Middle frontal gyrus (tissue), 1 donor: ENCODE measurements around the gene LDLRAD3.

Experiments used
- DNase-seq: peaks from one replicate; pipeline ENCODE4 v3.0.0-alpha.2; 2015; ENCODE audit warnings: low spot score; ENCODE audit errors: extremely low spot score

LDLRAD3 gene

DNA sequence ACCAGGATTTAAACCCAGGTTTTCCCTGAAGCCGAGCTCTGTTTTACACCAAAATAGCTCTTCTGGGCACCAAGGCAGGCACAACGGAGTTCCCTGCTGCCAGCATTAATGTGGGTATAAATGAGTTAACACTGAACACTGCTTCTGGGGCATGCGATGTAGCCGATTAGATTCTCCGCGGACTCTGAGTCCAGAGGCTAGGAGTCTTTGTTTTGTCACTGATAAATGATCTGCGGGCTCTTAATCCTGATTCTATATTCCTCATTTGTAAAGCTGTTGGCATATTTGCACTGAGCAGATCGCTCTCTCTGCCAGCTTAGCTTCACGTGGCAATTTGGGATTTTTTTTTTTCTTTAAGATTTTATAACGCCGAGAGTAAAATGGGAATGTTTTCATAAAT is 16.8 kb upstream of the LDLRAD3 start:
- no peak for DNase-seq

DNA sequence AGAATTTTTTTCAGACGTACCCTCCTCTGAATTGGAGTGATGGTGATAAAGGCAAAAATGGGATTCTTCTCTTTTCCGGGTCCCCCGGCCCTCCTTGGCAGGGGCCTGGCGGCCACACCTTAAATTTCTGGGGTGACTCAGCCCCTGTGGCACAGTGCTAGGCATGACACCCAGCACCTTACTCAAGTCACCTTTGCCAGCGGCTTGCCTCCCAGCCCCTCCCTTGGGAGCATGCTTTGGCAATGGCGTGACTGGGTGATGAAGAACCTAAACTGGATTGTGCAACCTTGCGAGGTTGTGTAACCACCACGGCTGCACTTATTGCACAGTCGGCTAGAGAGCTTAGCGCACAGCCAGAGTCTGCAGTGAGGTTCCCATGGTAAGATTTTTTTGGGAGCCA is 16.2 kb upstream of the LDLRAD3 start:
- no peak for DNase-seq

DNA sequence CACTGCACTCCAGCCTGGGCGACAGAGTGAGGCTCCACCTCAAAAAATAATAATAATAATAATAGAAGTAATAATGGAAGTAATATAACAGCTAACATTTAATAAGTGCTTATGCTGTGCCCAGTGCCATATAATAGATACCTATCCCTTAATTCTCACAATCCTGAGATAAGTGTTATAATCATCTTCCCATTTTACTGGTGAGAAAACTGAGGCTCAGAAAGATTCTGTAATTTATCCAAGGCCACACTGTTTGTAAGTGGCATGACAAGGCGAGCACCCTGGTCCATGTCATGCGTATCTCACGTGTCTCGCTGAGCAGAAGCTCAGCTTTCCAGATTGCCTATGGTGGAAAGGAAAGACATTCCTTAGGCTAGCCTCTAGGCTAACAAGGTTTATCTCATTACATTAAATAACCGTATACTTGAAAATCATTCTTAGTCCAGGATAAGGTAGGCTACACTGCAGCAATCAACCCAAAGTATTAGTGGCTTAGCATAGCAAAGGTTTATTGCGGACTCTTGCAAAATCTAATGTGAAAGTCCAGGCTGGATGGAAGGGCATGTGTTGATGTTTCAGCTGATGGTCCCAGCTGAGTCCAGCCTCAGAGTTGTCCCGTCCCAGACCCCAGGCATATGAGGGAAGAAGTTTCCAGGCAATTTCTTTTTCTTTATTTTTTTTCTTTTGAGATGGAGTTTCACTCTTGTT is 15.0 kb upstream of the LDLRAD3 start:
- DNase-seq, result no peak

DNA sequence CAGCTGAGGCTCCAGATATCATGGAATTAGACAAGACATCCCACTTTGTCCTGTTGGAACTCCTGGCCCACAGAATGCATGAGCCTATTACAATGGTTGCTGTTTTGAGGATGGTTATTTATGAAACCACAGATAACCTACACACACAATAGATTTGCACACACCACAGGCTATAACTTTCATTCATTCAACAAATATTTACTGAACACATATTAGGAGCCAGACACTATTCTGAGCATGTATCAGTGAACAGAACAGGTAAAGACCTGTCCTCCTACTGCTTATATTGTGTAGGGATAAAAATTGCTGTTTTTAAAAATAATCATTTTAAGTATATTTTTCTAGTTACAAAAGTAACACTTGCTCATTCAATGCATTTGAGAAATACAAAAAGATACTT is 13.4 kb upstream of the LDLRAD3 start:
- DNase-seq, result no peak

DNA sequence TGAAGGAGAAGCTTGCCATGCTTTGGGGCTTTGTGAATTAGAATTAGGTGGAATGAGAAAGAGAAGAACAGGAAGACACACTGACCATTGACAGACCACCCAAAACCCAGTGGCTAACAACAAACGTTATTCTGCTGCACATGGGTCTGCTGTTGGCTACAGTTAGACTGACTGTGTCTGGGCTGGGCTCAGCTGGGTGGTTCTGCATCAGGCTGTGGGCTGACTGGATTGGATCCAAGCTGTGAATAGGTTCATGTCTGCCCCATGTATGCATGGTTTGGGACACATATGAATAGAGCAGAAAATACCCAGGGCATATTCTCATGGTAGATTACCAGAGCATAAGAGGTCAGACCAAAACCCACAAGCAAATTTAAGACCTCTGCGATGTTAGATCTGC is 11.7 kb upstream of the LDLRAD3 start:
- no peak for DNase-seq

DNA sequence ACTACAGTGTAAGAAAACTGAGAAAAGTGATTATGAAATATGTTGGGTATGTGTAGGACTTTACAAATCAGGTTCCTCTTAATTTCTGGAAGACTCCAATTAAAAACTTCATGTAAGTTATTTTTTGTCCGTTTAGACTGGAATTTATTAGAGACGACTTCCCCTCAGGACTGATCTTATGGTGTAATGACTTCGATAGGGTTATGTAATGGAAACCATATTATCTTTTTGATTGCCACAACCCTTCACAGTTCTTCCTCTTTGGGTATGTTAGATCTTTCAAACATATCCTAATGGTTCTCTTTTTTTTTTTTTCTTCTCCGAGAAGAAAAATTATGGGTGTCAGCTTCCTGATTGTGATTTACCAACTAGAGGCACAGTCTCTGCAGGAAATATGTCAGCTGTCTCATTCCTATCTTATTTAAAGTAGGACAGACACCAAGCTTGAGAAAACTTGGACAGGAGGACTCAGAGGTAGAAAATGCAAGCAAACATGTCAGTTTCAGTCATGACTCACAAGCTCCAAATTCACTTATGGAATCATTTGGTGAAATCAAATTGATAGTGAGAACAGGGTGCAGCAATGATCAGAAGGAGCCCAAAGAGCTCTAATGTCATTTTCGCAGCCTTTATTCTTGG is 11.1 kb upstream of the LDLRAD3 start:
- no peak for DNase-seq

DNA sequence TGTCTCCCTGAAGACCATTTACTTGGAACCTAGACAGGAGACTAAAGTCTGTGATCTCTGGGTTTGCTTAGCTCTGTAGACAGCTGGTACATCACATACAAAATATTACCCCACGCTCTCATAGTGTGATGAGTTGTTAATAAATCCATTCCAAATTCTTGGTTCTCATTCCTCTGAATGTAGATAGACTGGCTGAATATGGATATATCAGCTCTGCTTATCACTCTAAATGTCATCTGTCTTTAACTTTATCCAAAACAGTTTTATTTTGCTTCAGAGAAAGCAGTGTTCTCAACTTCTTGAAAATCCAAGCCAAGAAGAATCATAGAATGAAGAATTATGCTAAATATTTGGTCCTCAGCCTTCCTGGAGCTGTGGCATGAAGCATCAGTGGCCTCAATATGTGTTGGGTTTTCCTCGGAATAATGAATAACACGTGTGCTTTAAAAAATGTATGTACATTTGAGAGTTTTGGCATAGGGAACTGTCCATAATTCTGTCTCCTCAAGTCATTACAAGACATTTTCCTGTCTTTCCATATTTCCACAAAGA is 10.5 kb upstream of the LDLRAD3 start:
- DNase-seq, result no peak

DNA sequence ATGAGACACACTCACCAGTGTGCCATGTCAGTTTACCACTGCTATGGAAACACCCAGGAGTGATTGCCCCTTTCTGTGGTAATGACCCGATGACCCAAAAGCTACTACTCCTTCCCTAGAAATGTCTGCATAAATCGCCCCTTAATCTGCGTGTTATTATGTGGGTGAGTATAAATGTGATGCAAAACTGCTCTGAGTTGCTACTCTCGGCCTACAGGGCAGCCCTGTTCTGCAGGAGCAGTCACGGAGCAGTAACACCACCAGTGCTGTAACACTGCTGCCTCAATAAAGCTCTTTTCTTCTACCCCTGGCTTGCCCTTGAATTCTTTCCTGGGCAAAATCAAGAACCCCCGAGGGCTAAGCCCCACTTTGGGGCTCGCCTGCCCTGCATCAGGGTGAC is 9.6 kb upstream of the LDLRAD3 start:
- DNase-seq, result no peak

DNA sequence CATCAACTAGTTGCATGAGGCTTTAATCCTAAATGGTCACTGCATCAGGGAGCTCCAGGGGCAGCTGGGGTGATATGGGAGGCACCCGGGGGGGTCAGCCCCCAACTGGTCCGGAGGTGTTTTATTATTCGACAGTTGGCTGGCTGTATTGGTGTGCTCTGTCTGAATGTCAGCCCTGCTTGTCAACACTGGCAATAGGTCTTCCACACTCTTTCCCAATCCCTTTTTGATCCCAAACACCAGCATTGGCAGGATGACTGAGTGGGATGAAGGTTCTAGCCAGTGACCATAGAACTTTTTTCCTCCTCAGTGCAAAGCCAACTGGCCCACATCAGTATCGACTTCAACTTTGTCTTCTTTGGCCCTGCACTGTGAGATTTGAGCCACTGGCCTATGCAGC is 8.9 kb upstream of the LDLRAD3 start:
- DNase-seq, result no peak

DNA sequence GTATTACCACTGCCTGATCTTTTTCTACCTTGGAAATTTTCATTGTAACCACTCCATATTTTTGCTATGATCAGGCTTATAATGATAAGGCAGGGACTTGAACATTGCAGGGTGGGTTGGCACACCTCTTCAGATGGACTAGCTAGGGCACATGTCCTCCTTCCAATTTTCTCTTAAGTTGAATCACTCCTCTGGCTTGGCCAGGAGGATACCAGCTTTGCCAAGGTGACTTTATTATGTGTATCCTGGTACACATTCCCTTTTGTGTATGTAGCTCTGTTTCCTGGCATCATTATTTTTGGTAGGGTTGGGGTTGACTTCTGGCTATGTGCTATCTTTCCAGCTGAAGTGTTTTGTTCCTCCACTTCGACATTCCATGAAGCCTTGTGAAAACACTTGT is 8.5 kb upstream of the LDLRAD3 start:
- DNase-seq, result no peak

DNA sequence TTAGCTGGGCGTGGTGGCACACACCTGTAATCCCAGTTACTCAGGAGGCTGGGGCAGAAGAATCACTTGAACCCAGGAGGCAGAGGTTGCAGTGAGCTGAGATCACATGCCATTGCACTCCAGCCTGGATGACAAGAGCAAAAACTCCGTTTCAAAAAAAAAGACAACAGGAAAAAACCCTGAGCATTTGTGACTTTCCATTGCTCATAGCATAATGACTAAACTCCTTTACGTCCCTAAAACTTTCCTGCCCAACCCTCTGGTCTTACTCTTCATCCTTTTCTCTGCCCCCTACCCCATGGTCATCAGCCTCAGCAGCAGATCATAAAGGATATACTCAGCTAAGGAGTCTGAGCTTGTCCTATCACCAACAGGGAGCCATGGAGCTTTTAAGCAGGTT is 6.8 kb upstream of the LDLRAD3 start:
- no peak for DNase-seq

DNA sequence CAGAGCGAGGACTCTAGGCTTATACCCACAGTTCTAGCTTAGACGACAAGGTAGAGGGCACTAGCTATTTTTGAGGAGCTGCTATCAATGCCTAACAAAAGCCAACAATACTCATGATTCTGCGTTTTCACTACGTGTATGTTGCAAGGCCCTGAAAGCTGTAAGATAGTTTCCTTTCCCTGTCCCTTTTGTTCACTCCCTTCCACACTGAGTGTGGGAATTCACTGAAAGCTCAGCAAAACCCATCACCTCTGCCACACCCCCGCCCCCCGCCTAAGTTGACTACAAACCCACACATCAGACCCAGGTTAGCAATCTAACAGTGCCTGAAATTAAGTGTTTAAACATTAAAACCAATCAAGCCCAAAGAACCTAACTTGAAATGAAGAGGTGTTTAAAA is 6.2 kb upstream of the LDLRAD3 start:
- no peak for DNase-seq

DNA sequence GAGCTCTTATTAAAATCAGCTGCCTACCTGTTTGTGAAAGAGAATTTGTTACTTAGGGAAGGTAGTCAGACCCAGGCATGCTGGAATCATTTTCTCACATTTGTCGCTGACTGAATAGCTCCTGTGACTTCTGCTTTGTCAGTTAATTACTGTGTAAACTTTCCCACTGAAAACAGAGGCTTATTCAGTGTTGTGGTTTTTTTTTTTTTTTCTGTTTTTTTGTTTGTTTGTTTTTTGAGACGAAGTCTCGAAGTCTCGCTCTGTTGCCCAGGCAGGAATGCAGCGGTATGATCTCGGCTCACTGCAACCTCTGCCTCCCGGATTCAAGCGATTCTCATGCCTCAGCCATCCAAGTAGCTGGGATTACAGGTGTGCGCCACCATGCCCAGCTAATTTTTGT is 5.6 kb upstream of the LDLRAD3 start:
- DNase-seq, result no peak

DNA sequence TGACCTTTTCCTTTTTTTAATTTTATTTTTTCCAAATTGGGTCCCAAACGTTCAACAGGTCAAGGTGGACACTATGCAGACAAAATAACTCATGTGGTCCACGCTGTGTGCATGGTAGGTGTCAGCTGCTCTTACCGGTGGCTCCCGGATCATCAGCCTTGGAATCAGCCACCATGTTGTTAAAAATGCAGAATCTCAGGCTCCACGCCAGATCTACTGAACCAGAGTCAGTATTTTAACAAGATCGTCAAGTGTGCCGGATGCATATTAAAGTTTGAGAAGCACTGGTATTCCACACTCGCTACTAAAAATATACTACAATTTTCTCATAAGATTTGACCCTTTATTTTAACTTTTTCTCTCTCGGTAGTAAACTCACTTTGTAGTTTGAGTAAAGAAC is 553 bp upstream of the LDLRAD3 start:
- no peak for DNase-seq

DNA sequence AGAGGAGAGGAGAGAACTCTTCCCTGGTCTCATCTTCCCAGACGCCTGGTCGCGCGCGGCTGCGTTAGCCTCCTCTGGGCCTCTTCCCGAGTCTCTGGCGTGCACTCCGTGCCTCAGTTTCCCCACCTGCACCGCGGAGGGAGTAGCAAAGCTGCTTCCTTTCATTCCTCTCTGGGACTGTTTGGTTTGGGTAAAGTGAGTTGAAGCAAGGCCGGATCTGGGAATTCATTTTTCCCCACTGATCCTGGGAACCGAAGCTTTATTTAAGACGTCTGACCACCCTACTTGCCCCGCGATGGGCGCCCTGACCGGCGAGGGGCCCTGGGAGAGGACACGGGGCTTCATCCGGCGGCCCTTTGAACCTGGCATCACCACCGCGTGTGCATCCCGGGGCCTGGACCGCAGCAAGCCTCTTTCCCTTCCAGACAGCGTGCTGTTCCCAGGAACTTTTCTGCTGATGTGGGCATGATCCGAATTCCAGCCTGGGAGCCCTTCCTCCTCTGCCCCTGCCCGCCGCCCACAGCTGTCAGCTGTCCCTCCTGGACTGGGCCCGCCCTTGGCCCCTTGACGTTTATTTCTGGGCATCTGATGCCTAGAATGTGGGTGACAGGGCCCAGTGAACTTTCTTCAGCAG is 758 bp downstream of the LDLRAD3 start:
- DNase-seq, result no peak

DNA sequence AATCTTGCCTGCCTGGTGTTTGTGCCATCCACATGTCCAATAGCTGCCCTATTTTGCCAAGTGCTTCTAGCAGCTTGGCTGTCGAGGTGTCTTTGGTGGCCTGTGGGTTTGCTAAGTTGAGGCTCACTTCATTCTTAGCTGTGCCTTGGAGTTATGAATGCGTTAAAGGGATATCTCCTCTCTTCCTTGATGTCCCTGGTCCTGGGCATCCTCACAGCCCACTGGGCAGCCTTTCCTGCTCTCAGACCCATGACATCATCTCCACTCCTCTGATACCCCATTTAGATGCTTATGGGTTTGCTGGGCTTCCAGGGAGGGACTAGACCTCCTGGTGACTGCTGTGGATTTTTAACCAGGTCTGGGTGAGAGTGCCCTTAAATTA is 1.3 kb downstream of the LDLRAD3 start:
- no peak for DNase-seq

DNA sequence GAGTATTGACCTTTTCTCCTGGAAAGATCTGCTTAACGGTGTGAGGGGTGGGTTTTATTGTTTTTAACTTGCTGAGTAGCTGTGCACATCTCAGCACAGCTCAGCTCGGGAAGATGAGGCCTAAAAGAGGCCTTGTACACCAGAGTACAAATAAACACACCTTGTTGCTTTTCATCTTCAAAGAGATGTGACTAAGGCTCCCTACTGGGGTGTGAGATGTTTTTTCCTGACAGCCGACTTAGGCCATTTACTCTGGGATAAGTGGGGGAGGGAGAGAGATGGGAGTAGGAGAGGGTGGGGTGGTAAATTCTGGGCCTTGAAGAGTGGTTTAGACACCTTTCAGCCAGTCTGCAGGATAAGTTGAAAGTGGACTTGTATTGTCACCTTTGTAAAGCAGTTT is 2.9 kb downstream of the LDLRAD3 start:
- DNase-seq, result no peak

DNA sequence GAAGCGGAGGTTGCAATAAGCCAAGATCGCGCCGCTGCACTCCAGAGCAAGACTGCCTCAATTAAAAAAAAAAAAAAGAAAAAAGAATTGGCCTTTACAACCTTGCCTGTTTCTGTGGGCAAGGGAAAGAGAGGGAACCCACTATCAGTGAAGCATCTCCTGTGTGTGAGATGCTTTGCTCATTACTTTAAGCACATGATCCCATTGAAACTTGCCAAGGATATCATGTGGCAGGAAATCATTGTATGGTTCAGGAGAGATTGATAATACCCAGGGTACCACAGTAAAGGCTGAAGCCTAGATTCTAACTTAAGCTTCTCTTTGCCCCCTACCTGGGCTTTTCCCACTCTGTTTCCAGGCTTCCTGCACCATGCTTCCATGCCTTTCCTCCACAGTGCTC is 3.6 kb downstream of the LDLRAD3 start:
- DNase-seq, result no peak

DNA sequence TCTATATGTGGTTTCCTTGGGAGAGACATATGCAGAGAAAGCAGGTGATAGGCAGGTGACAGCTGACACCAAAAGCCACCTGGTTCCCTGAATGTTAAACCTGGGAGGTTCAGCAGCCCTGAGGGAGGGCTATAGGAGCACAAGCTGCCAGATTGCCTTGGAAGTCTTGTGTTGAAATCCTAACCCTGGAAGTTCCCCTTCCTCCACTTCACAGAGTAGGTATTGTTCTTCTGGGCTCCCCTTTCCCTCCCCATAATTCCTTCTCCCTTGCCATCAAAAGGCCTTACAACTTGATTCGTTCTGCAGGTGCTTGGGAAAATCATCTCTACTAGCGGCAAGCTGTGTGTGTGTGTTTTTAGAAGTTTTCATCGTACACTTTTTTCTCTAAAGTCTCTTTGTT is 5.4 kb downstream of the LDLRAD3 start:
- DNase-seq, result no peak

DNA sequence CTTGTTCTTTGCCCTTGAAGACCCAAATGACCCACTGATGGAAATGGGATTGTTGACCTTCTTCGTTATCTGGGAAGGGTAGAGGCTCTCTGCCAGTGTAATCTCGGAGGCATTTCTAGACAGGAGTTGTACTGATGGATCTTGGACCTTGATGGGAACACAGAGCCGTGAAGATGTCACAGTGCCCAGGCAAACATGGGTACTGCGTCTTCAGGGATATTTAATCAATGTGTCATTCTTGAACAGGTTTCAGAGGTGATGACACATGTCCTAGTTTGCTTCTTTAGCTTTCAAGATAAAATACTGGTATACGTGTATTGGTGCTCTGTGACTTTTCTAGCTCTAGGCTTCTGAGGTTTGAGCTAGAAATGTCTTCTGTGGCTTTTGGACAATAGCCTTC is 6.2 kb downstream of the LDLRAD3 start:
- DNase-seq, result no peak

DNA sequence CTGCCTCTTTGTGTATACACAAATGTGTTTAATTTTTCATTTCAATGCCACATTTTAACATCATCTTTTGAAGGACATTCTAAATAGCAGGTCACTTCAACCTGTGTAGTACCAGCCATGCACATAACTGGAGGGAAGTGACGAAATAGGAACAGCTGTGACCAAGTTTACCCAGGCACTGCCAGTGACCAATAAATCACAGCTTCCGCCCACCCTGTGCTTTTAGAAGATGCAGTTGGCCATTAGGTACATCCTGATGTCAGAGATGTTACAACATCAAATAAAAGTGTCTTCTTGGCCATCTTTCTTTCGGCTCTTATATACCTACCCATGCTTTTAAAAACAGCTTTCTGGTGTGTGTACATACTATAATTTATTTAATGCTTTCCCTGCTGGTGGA is 7.8 kb downstream of the LDLRAD3 start:
- no peak for DNase-seq

DNA sequence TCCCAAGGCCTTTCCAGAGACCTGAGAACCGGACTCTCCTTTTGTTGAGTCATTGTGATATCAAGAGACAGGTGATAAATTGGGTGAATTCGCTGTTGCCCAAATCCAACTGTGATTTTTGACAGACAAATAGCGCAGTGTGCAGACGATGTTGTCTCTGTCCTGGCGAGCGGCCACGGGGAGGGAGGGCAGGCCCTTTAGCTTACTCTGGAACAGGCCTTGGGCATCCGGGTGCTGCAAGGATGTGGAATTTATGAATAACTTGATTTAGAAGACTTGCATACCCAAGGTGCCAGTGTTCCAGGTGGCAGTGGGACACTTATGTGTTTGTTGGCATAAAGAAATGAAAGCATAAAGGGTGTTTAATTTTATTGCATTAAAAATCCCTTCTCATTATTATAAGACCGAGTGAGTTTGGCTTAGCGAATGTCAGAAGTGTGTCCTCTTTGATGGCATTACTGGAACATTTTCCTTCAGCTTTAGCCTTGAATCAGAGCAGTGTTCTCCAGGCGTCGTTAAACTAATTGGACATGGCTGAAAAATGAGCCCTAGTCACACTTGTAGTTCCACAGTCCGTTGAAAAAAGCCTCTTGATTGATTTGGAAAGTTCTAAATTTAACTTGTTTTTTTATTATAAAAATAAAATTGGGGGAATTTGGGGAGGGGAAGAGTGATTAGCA is 9.4 kb downstream of the LDLRAD3 start:
- no peak for DNase-seq
